ENCODE data around the gene SLC22A1. TPM values are rescaled to one million over a fixed set of nuclear protein-coding genes. Genes with fewer than 3 reads are reported as not detected.
"Not testable (repeated sequence)": the region's sequence is repeated elsewhere in the genome, so short reads cannot be mapped to it uniquely, and the experiment has no call there.

Gene SLC22A1
- polyA plus RNA-seq, 4 donors = 0.10 to 0.53 (median 0.21) TPM

GRCh38 chr6:160134779-160135547, 13.3 kb downstream of the SLC22A1 start:
- DNase-seq (ENCODE audit: low read depth in 4 of 4, low spot score in 3 of 4) = no peak

GRCh38 chr6:160135907-160136655, 14.5 kb downstream of the SLC22A1 start:
- DNase-seq (ENCODE audit: low read depth in 4 of 4, low spot score in 3 of 4) = no peak

GRCh38 chr6:160137130-160137988, 15.7 kb downstream of the SLC22A1 start:
- DNase-seq (ENCODE audit: low read depth in 4 of 4, low spot score in 3 of 4) = no peak

- peak in 2 of 4 donors; percentile 26 to 35 for DNase-seq (ENCODE audit: low read depth in 4 of 4, low spot score in 3 of 4)
These were observed 16.6 kb downstream of the SLC22A1 start for GRCh38 chr6:160137989-160138835.

- no peak for DNase-seq (ENCODE audit: low read depth in 4 of 4, low spot score in 3 of 4)
These were observed 17.3 kb downstream of the SLC22A1 start for GRCh38 chr6:160138839-160139419.

- DNase-seq (ENCODE audit: low read depth in 4 of 4, low spot score in 3 of 4) = no peak
These were observed 17.8 kb downstream of the SLC22A1 start for GRCh38 chr6:160139420-160139851.

- not testable (repeated sequence) for DNase-seq (ENCODE audit: low read depth in 4 of 4, low spot score in 3 of 4)
These were observed 18.9 kb downstream of the SLC22A1 start for GRCh38 chr6:160140493-160140892.

- no peak for DNase-seq (ENCODE audit: low read depth in 4 of 4, low spot score in 3 of 4)
These were observed 19.5 kb downstream of the SLC22A1 start for GRCh38 chr6:160141001-160141726.

GRCh38 chr6:160142115-160142715, 20.6 kb downstream of the SLC22A1 start:
- no peak for DNase-seq (ENCODE audit: low read depth in 4 of 4, low spot score in 3 of 4)

GRCh38 chr6:160146454-160147145, 25.0 kb downstream of the SLC22A1 start:
- DNase-seq (ENCODE audit: low read depth in 4 of 4, low spot score in 3 of 4) = no peak

- no peak for DNase-seq (ENCODE audit: low read depth in 4 of 4, low spot score in 3 of 4)
These were observed 25.5 kb downstream of the SLC22A1 start for GRCh38 chr6:160147146-160147536.

GRCh38 chr6:160154471-160154870, 32.9 kb downstream of the SLC22A1 start:
- DNase-seq (ENCODE audit: low read depth in 4 of 4, low spot score in 3 of 4) = no peak

- no peak for DNase-seq (ENCODE audit: low read depth in 4 of 4, low spot score in 3 of 4)
These were observed 35.2 kb downstream of the SLC22A1 start for GRCh38 chr6:160156842-160157241.

- DNase-seq (ENCODE audit: low read depth in 4 of 4, low spot score in 3 of 4) = no peak
These were observed 38.8 kb downstream of the SLC22A1 start for GRCh38 chr6:160160450-160160849.

GRCh38 chr6:160160929-160161646, 39.5 kb downstream of the SLC22A1 start:
- no peak for DNase-seq (ENCODE audit: low read depth in 4 of 4, low spot score in 3 of 4)

- DNase-seq (ENCODE audit: low read depth in 4 of 4, low spot score in 3 of 4) = no peak
These were observed 40.0 kb downstream of the SLC22A1 start for GRCh38 chr6:160161647-160161986.

- DNase-seq (ENCODE audit: low read depth in 4 of 4, low spot score in 3 of 4) = no peak
These were observed 40.5 kb downstream of the SLC22A1 start for GRCh38 chr6:160162030-160162566.

All from left renal pelvis (tissue), 4 donors.